K562 (cell line): Measurements from ENCODE around the gene PNPLA2. TPM values are rescaled to one million over a fixed set of nuclear protein-coding genes. Genes with fewer than 3 reads are reported as not detected.

Experiments
- BCOR ChIP-seq: fragments of 450-650 bp; IDR thresholded peaks from 2 replicates; pipeline ENCODE4 v1.6.1; 2016
- C11orf30 ChIP-seq: fragments of 450-650 bp; IDR thresholded peaks from 2 replicates; pipeline ENCODE4 v1.6.1; 2016; ENCODE audit warnings: low read depth, mild to moderate bottlenecking
- CBFB ChIP-seq: sonication (generic); formaldehyde crosslinking; IDR thresholded peaks from 2 replicates; pipeline ENCODE4 v1.4.0; 2020; ENCODE audit warnings: mild to moderate bottlenecking, missing genetic modification reagents
- DDX20 ChIP-seq: fragments of 450-650 bp; IDR thresholded peaks from 2 replicates; pipeline ENCODE4 v1.6.1; 2016; ENCODE audit warnings: missing genetic modification characterization, low read depth, mild to moderate bottlenecking, missing compliant biosample characterization, moderate library complexity
- ESRRA ChIP-seq: fragments of 450-650 bp; IDR thresholded peaks from 2 replicates; pipeline ENCODE4 v1.6.1; 2014; ENCODE audit warnings: low read depth, mild to moderate bottlenecking, moderate library complexity, borderline replicate concordance
- IFI16 ChIP-seq: fragments of 250-450 bp; sonication (Bioruptor Pico); IDR thresholded peaks from 2 replicates; pipeline ENCODE4 v2.1.2; 2022; ENCODE audit warnings: mild to moderate bottlenecking, inconsistent platforms
- JUN ChIP-seq, 2 experiments: sonication (generic) in 1 of 2; formaldehyde crosslinking in 1 of 2; IDR thresholded peaks; 2 replicates each; pipeline versions ENCODE4 v1.6.1 to v1.8.0; 2012 to 2022; ENCODE audit warnings: borderline replicate concordance in 2 of 2, mild to moderate bottlenecking in 2 of 2, improper control_type of control experiment in 1 of 2, low read depth in 1 of 2, low read length in 1 of 2, missing genetic modification reagents in 1 of 2
- LEF1 ChIP-seq: fragments of 450-650 bp; IDR thresholded peaks from 2 replicates; pipeline ENCODE4 v1.6.1; 2016; ENCODE audit warnings: mild to moderate bottlenecking
- MAZ ChIP-seq, 2 experiments: fragments of 450-650 bp in 1 of 2; sonication (generic) in 1 of 2; formaldehyde crosslinking; IDR thresholded peaks in 1 of 2; conservative IDR thresholded peaks in 1 of 2; 2 replicates each; pipeline versions ENCODE4 v1.4.0 to v1.5.0; 2020; ENCODE audit warnings: mild to moderate bottlenecking in 1 of 2, missing genetic modification reagents in 1 of 2
- MBD2 ChIP-seq: sonication (generic); IDR thresholded peaks from 2 replicates; pipeline ENCODE4 v1.6.1; 2016; ENCODE audit warnings: low read depth, borderline replicate concordance
- PBX2 ChIP-seq, 2 experiments: IDR thresholded peaks in 1 of 2; conservative IDR thresholded peaks in 1 of 2; 2 replicates each; pipeline ENCODE4 v1.6.1; 2016; ENCODE audit warnings: low read depth in 2 of 2, mild to moderate bottlenecking in 1 of 2, missing compliant biosample characterization in 1 of 2, missing genetic modification characterization in 1 of 2, moderate library complexity in 1 of 2
- PML ChIP-seq: IDR thresholded peaks from 2 replicates; pipeline ENCODE4 v1.6.1; 2012; ENCODE audit warnings: low read length, inconsistent platforms
- POLR2AphosphoS2 ChIP-seq: IDR thresholded peaks from 2 replicates; pipeline ENCODE4 v1.6.1; 2012; ENCODE audit warnings: low read length, improper control_type of control experiment
- SMAD3 ChIP-seq: fragments of 450-650 bp; formaldehyde crosslinking; conservative IDR thresholded peaks from 2 replicates; pipeline ENCODE4 v1.4.0; 2020; ENCODE audit warnings: mild to moderate bottlenecking
- XRCC4 ChIP-seq: IDR thresholded peaks from one replicate; pipeline ENCODE4 v1.6.1; 2011; ENCODE audit not compliant: insufficient read depth, insufficient read length; ENCODE audit errors: extremely low read depth
- ZFX ChIP-seq: sonication (generic); formaldehyde crosslinking; IDR thresholded peaks from 2 replicates; pipeline ENCODE4 v1.8.0; 2022; ENCODE audit warnings: mild to moderate bottlenecking, missing genetic modification reagents, moderate library complexity
- ZNF134 ChIP-seq: fragments of 250-450 bp; sonication (Bioruptor Pico); conservative IDR thresholded peaks from 2 replicates; pipeline ENCODE4 v1.4.0; 2020
- ZNF347 ChIP-seq: fragments of 450-650 bp; formaldehyde crosslinking; IDR thresholded peaks from 2 replicates; pipeline ENCODE4 v1.4.0; 2020; ENCODE audit warnings: low read depth, mild to moderate bottlenecking, moderate library complexity
- ZNF592 ChIP-seq: fragments of 450-650 bp; IDR thresholded peaks from 2 replicates; pipeline ENCODE4 v1.6.1; 2017; ENCODE audit warnings: antibody characterized with exemption, mild to moderate bottlenecking
- ZNF75A ChIP-seq: fragments of 450-650 bp; formaldehyde crosslinking; IDR thresholded peaks from 2 replicates; pipeline ENCODE4 v1.4.0; 2020; ENCODE audit warnings: mild to moderate bottlenecking
- ZNF76 ChIP-seq: fragments of 250-450 bp; sonication (Bioruptor Pico); IDR thresholded peaks from 2 replicates; pipeline ENCODE4 v1.4.0; 2020; ENCODE audit warnings: mild to moderate bottlenecking, moderate library complexity, borderline replicate concordance
- ZSCAN32 ChIP-seq: fragments of 450-650 bp; formaldehyde crosslinking; IDR thresholded peaks from 2 replicates; pipeline ENCODE4 v1.4.0; 2020; ENCODE audit warnings: mild to moderate bottlenecking, moderate library complexity
- polyA plus RNA-seq, 8 experiments: library from polyadenylated mRNA; depleted of rRNA in 4 of 8; stranded (reverse) in 5 of 8; unstranded in 3 of 8; fragments of >200 nt; fragmentation: Nextera tagmentation in 2 of 8; fragmentation: Illumina TruSeq in 1 of 8; extraction: Ambion mirVana in 2 of 8; extraction: Trizol in 1 of 8; gene quantifications; 2 replicates each; pipeline versions ENCODE4 v1.2.1 to v1.2.3, GENCODE V29; 2011 to 2014; ENCODE audit warnings: inconsistent platforms in 1 of 8, missing spikeins in 1 of 8
- total RNA-seq, 7 experiments: library from RNA; depleted of rRNA in 6 of 7; stranded (reverse); fragments of >200 nt in 6 of 7; fragmentation: Illumina TruSeq in 2 of 7; extraction: Trizol in 2 of 7; gene quantifications; 2 replicates each; pipeline versions ENCODE4 v1.2.1 to v1.2.3, GENCODE V29; 2011 to 2021; ENCODE audit warnings: low replicate concordance in 1 of 7

PNPLA2 gene
- total and polyA plus RNA-seq, 9 of the 15 experiments (the other 6 are each of a cell fraction or from before 2014, with no cell fraction given) = 0.39 to 87.1 (median 8.4) TPM

DNA sequence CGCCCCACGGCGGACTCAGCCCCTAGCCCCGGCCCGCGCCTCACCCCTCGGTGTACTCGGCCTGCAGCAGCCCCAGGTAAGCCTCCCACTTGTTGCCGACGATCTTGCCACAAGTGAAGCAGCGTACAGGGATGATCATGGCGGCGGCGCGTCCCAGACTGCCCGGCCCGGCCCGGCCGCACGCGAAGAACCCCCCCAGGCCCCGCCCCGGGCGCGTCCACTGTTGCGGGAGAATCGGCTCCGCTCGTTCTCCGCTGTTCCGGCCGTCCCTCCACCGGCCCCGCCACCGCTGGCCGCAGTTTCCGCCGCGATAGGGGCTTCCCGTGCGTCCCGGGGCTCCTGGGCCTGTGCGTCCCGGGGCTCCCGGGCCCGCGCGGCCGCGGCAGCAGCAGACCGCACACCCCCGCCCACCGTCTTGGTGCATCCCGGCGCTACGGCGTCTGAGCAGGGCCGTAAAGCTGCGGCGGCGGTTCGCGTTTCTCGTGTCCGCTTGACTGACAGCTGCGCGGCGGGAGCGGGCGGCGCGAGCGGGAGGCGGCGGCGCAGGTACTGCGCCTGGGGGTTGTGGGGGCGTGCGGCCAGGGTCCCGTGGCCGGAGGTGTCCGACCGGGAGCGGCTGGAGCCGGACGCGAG is 23.8 kb downstream of the PNPLA2 start, which contains the start of the genes POLR2L and TSPAN4 (continued):
- TF ChIP-seq PBX2 (CRISPR knock-in tag; IDR thresholded peaks at IDR 0.05; ENCODE audit: low read depth) = peak; percentile 90
- no peak for TF ChIP-seq PBX2 (tag; conservative IDR thresholded peaks at IDR 0.05; ENCODE audit: low read depth)
- TF ChIP-seq POLR2AphosphoS2 = peak; percentile 84; the same call in 1 of the 2 replicates
- peak; percentile 55; the same call in 1 of the 2 replicates for TF ChIP-seq C11orf30
- TF ChIP-seq ZNF134 (CRISPR knock-in tag) = no peak
- no peak for TF ChIP-seq XRCC4
- TF ChIP-seq ZSCAN32 (CRISPR knock-in tag) = no peak
- no peak for TF ChIP-seq ZNF76 (CRISPR knock-in tag)
- no peak for TF ChIP-seq IFI16 (CRISPR knock-in tag)
- TF ChIP-seq SMAD3 (CRISPR knock-in tag) = no peak
- TF ChIP-seq LEF1 = no peak
- TF ChIP-seq MBD2 = peak; percentile 73; the same call in 1 of the 2 replicates
- peak; percentile 89; the same call in 1 of the 2 replicates for TF ChIP-seq ESRRA
- TF ChIP-seq MAZ (CRISPR knock-in tag; conservative IDR thresholded peaks at IDR 0.05 in 1 of 2, IDR thresholded peaks at IDR 0.05 in 1 of 2) = peak; percentile 11 to 97; a peak in 3 of 4 replicates
- TF ChIP-seq DDX20 (tag) = no peak
- TF ChIP-seq CBFB (CRISPR knock-in tag) = no peak
- TF ChIP-seq BCOR = no peak
- TF ChIP-seq PML = peak; percentile 44; the same call in 1 of the 2 replicates
- TF ChIP-seq ZNF592 = no peak
- TF ChIP-seq ZFX (CRISPR knock-in tag) = peak; percentile 73
- TF ChIP-seq ZNF75A = no peak
- TF ChIP-seq JUN (IDR thresholded peaks at IDR 0.05; ENCODE audit: borderline replicate concordance, low read depth, low read length) = peak; percentile 33; the same call in 1 of the 2 replicates
- TF ChIP-seq JUN (CRISPR knock-in tag; IDR thresholded peaks at IDR 0.05; ENCODE audit: borderline replicate concordance) = no peak
- TF ChIP-seq ZNF347 = no peak
